DOHH2 (cell line): ENCODE data around the gene ZNF787.
A peak's percentile ranks its signal among the peaks of the same experiment; 100 is the strongest.

Experiments
- H3F3A ChIP-seq: fragments of 200-600 bp; sonication (generic), shearing (Covaris generic); 2 replicates; pipeline ENCODE4 v1.6.0; 2016; ENCODE audit warnings: antibody characterized with exemption, mild to moderate bottlenecking; ENCODE audit not compliant: control insufficient read depth, insufficient read depth
- H3K27ac ChIP-seq: fragments of 200-600 bp; sonication (generic); 2 replicates; pipeline ENCODE4 v1.5.1; 2014; ENCODE audit warnings: low read depth, mild to moderate bottlenecking, low read length, moderate library complexity
- H3K27me3 ChIP-seq: fragments of 200-600 bp; sonication (generic); 2 replicates; pipeline ENCODE4 v1.6.1; 2014; ENCODE audit warnings: mild to moderate bottlenecking, low read length, mixed read lengths; ENCODE audit not compliant: control insufficient read depth
- H3K36me3 ChIP-seq: fragments of 200-600 bp; sonication (generic); 2 replicates; pipeline ENCODE4 v1.6.1; 2014; ENCODE audit warnings: mild to moderate bottlenecking, low read length, moderate library complexity, mixed read lengths; ENCODE audit not compliant: control insufficient read depth
- H3K4me1 ChIP-seq: fragments of 200-600 bp; sonication (generic); 2 replicates; pipeline ENCODE4 v1.6.1; 2014; ENCODE audit warnings: mild to moderate bottlenecking, low read length, mixed read lengths; ENCODE audit not compliant: control insufficient read depth
- H3K4me2 ChIP-seq: fragments of 200-600 bp; sonication (generic); 2 replicates; pipeline ENCODE4 v1.6.0; 2014; ENCODE audit warnings: mild to moderate bottlenecking, low read length, moderate library complexity
- H3K4me3 ChIP-seq: fragments of 200-600 bp; sonication (generic); 2 replicates; pipeline ENCODE4 v1.5.1; 2014; ENCODE audit warnings: mild to moderate bottlenecking, low read length, mixed read lengths
- H3K79me2 ChIP-seq: fragments of 200-600 bp; sonication (generic); 2 replicates; pipeline ENCODE4 v1.6.1; 2014; ENCODE audit warnings: mild to moderate bottlenecking, low read length, mixed read lengths; ENCODE audit not compliant: control insufficient read depth
- H3K9me2 ChIP-seq: fragments of 200-600 bp; sonication (generic); replicated peaks from 2 replicates; pipeline ENCODE4 v1.6.1; 2014; ENCODE audit warnings: mild to moderate bottlenecking, low read length, mixed read lengths; ENCODE audit not compliant: control insufficient read depth
- H3K9me3 ChIP-seq: fragments of 200-600 bp; sonication (generic); 2 replicates; pipeline ENCODE4 v1.6.1; 2014; ENCODE audit warnings: antibody characterized with exemption, low read length, mixed read lengths; ENCODE audit not compliant: control insufficient read depth, insufficient read depth
- H4K20me1 ChIP-seq: fragments of 200-600 bp; sonication (generic); 2 replicates; pipeline ENCODE4 v1.6.0; 2014; ENCODE audit warnings: low read depth, mild to moderate bottlenecking, antibody characterized with exemption, low read length, moderate library complexity; ENCODE audit not compliant: control insufficient read depth, insufficient read depth
- EZH2phosphoT487 ChIP-seq: fragments of 200-600 bp; sonication (generic); IDR thresholded peaks from 2 replicates; pipeline ENCODE4 v1.6.1; 2017; ENCODE audit warnings: borderline replicate concordance, mild to moderate bottlenecking, antibody characterized with exemption, low read length, moderate library complexity, mixed read lengths
- TF ChIP-seq, protein P1 (sequence below): fragments of 200-600 bp; sonication (generic); IDR thresholded peaks from one replicate; pipeline ENCODE4 v1.5.1; 2014; ENCODE audit warnings: antibody characterized with exemption, mild to moderate bottlenecking, low read depth, low read length; ENCODE audit not compliant: poor library complexity, severe bottlenecking

Gene ZNF787

DNA sequence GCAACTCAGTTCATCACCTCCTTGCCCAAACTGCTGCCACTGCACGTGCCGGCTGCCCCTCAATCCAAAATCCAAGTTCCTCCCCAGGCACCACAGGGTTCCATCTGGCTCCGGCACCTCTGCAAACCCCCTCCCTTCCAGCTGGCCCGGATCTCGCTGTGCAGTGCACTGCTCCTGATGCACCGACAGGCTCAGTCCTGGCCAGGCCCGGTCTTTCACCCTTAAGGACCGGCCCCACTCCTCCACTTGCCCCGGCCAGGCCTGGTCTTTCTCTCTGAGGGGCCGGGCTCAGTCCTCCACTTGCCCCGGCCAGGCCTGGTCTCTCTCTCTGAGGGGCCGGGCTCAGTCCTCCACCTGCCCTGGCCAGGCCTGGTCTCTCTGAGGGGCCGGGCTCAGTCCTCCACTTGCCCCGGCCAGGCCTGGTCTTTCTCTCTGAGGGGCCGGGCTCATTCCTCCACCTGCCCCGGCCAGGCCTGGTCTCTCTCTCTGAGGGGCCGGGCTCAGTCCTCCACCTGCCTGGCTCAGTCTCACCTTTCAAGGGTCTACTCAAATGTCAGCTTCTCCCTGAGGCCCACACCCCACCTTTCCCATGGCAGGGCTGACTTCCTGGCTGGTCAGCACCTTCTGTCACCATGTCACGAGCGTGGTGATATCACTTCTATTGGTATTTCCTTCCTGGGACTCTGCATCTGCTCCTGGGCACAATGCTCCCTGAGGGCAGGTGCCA is 6.9 kb downstream of the ZNF787 start:
- peaks cover 7% of the 10 kb centered on the region for H3F3A ChIP-seq
- H3K4me2 ChIP-seq, result peak overlapping the region; percentile 93
- peaks cover 75% of the 10 kb centered on the region for H3K4me1 ChIP-seq
- H3K9me3 ChIP-seq, result no peaks in the 10 kb centered on the region
- no peaks in the 10 kb centered on the region for H3K27me3 ChIP-seq
- TF ChIP-seq EZH2phosphoT487, result no peak
- TF ChIP-seq, protein P1, sequence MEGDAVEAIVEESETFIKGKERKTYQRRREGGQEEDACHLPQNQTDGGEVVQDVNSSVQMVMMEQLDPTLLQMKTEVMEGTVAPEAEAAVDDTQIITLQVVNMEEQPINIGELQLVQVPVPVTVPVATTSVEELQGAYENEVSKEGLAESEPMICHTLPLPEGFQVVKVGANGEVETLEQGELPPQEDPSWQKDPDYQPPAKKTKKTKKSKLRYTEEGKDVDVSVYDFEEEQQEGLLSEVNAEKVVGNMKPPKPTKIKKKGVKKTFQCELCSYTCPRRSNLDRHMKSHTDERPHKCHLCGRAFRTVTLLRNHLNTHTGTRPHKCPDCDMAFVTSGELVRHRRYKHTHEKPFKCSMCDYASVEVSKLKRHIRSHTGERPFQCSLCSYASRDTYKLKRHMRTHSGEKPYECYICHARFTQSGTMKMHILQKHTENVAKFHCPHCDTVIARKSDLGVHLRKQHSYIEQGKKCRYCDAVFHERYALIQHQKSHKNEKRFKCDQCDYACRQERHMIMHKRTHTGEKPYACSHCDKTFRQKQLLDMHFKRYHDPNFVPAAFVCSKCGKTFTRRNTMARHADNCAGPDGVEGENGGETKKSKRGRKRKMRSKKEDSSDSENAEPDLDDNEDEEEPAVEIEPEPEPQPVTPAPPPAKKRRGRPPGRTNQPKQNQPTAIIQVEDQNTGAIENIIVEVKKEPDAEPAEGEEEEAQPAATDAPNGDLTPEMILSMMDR, result no peak
- peak overlapping the region; percentile 26; the same call in 1 of the 2 replicates for H3K27ac ChIP-seq
- peaks cover 28% of the 10 kb centered on the region for H3K36me3 ChIP-seq
- peaks cover 22% of the 10 kb centered on the region; the same call in 1 of the 2 replicates for H4K20me1 ChIP-seq
- peaks cover 100% of the 10 kb centered on the region for H3K79me2 ChIP-seq
- no peaks in the 10 kb centered on the region for H3K9me2 ChIP-seq
- peak overlapping the region; percentile 66; the same call in 1 of the 2 replicates for H3K4me3 ChIP-seq

DNA sequence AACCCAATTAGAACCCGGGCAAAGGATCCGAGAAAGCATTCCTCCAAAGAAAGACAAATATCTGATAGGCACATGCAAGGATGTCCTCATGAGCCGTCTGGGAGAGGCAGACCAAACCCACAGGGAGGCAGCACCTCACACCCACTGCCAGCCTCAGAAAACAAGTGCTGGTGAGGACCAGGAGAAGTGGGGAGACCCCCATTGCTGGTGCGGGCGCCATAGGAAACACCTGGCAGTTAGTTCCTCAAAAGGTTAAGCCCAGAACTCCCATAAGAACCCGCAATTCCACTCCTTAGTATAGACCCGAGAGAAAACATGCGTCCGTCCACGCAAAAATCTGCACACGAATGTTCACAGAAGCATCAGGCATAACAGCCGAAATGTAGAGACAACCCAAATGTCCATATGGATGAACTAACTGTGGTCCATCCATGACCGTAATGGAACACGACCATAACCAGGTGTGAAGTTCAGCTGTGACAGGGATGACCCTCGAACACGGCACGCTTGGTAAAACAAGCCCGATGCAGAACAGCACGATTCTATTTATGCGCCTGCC is 7.9 kb downstream of the ZNF787 start:
- TF ChIP-seq, protein P1, result no peak
- TF ChIP-seq EZH2phosphoT487, result no peak
- peak overlapping the region; percentile 66 for H3K4me3 ChIP-seq
- H3K4me1 ChIP-seq, result peaks cover 69% of the 10 kb centered on the region
- H3K9me3 ChIP-seq, result no peaks in the 10 kb centered on the region
- H4K20me1 ChIP-seq, result peaks cover 23% of the 10 kb centered on the region; the same call in 1 of the 2 replicates
- no peaks in the 10 kb centered on the region for H3K9me2 ChIP-seq
- H3F3A ChIP-seq, result peaks cover 7% of the 10 kb centered on the region
- H3K36me3 ChIP-seq, result peaks cover 17% of the 10 kb centered on the region
- peaks cover 100% of the 10 kb centered on the region for H3K79me2 ChIP-seq
- no peaks in the 10 kb centered on the region for H3K27me3 ChIP-seq
- peak overlapping the region; percentile 72 for H3K27ac ChIP-seq
- H3K4me2 ChIP-seq, result peak overlapping the region; percentile 93

DNA sequence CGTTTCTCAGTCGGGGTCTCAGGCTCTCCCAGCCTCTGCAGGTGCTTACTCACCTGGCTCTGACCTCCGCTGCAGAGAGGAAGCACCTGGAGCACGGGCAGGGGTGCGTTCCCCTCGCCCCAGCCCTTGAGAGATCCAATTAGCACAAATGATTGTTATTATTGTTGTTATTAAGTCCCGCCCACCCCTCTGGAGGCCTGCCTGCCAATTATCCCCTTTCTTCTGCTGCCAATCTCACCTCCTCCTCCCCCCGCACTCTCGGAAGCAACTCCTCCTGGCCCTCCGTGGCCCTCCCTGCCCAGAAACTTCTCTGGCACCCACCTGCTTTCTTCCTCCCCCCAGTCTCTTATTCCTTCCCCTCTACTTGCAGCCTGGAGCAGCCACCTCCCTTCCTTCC is 8.8 kb downstream of the ZNF787 start:
- Histone ChIP-seq H3K9me2 (no peaks in the 10 kb centered on the region), H3K4me2 (peak overlapping the region; percentile 93), H3K4me1 (peaks cover 63% of the 10 kb centered on the region), H3K27ac (peak overlapping the region; percentile 72), H3K9me3 (no peaks in the 10 kb centered on the region), H3K79me2 (peaks cover 100% of the 10 kb centered on the region), H3K36me3 (peaks cover 9% of the 10 kb centered on the region), H3K27me3 (no peaks in the 10 kb centered on the region), H3K4me3 (peak overlapping the region; percentile 66), H4K20me1 (peaks cover 21% of the 10 kb centered on the region; the same call in 1 of the 2 replicates), H3F3A (peaks cover 7% of the 10 kb centered on the region)
- TF ChIP-seq EZH2phosphoT487, result no peak
- TF ChIP-seq, protein P1, result no peak
